NCI-H82 (cell line): Measurements from ENCODE around the gene ZNF316.
"Not testable (repeated sequence)": the region's sequence is repeated elsewhere in the genome, so short reads cannot be mapped to it uniquely, and the experiment has no call there.

Source experiments
- DNase-seq: peaks from one replicate; lab custom pipeline; 2025; lab: John Stamatoyannopoulos, UW

Gene ZNF316

DNA sequence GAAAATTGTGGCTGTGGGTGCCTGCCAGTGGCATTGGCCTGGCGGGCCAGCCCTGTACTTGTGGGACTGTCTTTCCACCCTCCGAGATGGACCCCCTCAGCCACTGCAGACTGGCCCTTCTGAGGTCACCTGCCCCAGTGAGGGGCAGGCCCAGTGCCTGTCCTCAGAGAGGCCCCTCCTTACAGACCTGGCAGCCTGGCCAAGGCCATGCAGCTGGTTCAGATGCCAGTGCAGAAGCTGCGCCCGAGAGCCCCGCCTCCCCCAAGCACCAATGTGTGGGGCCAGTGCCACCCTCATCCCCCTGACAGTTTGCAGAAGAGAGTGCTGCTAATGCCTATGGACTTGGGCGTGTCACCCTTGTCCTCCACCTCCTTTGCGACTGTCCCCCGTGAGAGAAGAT lies 10.0 kb downstream of the ZNF316 start:
- no peak for DNase-seq

DNA sequence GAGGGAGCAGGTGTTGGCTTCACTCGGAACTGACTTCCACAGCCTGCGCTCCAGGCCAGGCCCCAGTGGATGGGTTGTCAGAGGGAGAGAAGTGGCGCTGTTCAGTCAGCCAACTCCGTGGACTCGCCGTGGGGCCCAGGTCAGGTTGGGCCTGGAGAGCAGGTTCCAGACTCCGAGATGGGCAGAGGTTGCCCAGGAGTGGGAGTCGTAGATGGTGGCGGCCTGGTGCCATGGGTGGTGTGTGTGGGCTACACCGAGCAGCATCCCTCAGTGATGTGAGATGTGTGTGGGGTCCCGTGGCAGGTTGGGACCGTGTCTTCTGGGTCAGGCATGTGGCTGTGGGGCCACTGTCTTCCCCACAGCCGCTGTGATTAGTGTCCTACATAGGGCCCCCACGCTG lies 10.4 kb downstream of the ZNF316 start:
- no peak for DNase-seq

- no peak for DNase-seq
These were observed 11.1 kb downstream of the ZNF316 start for GRCh38 chr7:6648066-6648814.

- no peak for DNase-seq
These were observed 11.6 kb downstream of the ZNF316 start for GRCh38 chr7:6648815-6649104.

DNA sequence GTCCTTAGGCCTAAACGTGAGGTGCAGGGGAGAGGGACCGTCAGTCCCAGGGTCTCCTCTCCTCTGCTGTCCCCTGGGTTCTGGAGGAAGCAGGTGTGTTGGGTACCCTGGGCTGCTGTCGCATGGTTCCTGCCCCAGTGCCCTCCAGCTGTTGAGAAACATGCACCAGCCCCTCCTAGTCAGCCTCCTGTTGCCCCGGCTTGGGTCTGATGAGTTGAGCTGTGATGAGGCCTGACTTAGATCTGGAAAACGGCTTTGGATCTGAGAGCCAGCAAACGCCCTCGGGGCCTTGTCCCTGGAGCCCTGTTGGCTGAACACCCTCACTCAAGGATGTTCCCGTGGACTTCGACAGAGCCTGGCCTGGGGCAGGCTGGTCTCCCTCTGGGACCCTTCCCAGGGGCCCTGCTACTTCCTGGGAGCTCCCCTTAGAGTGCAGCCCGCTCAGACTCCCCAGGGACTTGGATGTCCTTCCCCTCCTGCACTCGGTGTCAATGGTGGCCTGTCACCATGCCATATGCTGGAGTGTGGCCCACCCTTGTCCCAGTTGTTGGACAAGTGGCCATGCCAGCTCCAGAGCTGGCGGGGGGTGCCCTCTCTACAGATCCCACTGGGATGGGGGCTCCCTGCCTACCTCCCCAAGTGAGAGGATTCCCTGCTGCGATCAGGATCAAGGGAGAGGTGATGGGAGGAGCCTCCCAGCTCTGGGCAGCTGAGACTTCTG lies 12.3 kb downstream of the ZNF316 start:
- DNase-seq: no peak

DNA sequence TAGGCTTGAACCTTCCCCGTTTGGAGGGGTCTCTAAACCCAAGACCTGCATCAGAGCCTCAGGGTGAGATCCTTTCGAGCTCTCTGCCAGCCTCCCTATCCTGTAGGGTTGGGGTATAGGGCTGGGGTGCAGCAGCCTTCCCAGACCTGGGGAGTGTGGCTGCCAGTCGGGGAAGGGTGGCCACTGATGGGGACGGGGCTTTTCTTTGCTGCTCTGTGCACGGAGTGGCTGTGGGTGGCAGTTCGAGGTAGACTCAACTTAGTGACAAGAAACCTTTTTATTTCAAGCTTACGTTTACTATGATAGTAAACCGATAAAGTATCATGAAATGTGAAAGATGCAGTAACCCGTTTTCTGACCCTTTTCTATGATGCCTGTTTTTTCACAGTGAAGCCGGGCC lies 13.0 kb downstream of the ZNF316 start:
- no peak for DNase-seq

DNA sequence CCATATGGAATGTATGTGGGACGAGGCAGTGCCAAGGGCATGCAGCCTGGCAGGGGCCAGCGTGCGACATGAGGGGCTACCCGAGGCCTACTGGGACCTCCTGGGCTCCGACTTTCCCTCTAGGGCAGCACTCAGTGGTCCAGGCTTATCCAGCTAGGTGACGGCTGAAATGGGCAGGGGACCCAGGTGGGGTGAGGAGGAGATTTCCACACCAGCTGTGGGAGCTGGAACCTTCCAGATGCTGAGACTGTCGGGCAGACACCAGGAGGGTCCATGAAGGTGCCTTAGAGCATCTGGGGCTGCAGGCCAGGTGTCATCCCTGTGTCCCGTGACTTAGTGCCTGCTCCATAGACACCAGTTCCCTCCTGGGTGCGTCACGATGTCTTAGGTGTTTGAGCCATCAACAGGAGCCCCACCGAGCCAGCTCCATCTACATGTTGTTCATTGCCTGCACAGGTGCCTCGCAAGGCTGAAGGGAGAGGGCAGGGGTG lies 13.4 kb downstream of the ZNF316 start:
- no peak for DNase-seq

GRCh38 chr7:6651851-6652445 lies 14.8 kb downstream of the ZNF316 start:
- no peak for DNase-seq

DNA sequence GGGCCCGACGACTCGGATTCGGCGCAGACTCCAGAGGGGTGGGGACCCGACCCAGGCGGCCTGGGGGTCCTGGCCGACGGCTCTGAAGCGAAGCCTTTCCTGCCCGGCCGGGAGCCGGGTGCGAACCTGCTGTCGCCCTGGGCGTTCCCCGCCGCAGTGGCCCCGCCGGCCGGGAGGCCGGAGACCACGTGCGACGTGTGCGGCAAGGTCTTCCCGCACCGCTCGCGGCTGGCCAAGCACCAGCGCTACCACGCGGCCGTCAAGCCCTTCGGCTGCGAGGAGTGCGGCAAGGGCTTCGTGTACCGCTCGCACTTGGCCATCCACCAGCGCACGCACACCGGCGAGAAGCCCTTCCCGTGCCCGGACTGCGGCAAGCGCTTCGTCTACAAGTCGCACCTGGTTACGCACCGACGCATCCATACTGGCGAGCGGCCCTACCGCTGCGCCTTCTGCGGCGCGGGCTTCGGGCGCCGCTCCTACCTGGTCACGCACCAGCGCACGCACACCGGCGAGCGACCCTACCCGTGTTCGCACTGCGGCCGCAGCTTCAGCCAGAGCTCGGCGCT lies 15.4 kb downstream of the ZNF316 start:
- DNase-seq: no peak

DNA sequence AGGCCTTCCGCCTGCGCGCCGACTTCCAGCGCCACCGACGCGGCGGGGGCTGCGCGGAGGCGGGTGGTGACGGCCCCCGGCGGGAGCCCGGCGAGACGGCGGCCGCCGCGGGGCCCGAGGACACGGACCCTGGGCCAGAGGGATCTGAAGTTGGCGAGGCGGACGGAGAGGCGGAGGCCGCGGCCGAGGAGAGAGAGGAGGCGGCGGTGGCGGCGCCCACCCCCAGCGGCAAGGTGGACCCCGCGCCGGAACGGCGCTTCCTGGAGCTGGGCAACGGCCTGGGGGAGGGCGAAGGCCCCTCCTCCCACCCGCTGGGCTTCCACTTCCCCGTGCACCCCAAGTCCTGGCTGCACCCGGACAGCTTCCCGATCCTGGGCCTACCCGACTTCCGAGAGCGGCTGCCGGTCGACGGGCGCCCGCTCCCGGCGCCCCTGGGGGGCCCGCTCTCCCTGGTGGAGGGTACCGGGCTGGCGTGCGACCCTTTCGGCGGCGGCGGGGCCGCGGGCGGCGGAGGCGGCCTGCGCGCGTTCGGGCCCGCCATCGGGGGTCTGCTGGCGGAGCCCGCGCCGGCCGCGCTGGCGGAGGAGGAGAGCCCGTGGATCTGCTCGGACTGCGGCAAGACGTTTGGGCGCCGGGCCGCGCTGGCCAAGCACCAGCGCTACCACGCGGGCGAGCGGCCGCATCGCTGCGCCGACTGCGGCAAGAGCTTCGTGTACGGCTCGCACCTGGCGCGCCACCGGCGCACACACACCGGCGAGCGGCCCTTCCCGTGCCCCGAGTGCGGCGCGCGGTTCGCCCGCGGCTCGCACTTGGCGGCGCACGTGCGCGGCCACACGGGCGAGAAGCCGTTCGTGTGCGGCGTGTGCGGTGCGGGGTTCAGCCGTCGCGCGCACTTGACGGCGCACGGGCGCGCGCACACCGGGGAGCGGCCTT lies 16.2 kb downstream of the ZNF316 start:
- no peak for DNase-seq

DNA sequence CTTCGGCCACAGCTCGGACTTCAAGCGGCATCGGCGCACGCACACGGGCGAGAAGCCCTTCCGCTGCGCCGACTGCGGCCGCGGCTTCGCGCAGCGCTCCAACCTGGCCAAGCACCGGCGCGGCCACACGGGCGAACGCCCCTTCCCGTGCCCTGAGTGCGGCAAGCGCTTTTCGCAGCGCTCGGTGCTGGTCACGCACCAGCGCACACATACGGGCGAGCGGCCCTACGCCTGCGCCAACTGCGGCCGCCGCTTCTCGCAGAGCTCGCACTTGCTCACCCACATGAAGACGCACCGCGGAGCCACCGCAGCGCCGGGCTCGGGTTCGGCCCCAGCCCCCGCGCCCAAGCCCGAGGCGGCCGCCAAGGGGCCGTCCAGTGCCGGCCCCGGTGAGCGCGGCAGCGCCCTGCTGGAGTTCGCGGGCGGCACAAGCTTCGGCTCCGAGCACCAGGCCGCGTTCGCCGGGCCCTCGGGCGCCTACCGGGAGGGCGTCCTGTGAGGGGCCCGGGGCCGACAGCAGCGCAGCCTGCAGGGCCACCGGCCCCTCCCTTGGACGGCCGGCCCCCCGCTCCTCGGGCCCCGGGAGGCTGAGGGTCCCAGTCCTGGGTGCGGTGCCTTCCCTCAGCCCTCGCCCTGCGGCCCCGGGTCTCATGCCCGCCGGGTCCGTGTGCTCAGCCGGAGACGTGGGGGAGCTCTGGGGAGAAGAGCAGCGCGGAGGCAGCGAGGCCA lies 17.2 kb downstream of the ZNF316 start:
- no peak for DNase-seq

DNA sequence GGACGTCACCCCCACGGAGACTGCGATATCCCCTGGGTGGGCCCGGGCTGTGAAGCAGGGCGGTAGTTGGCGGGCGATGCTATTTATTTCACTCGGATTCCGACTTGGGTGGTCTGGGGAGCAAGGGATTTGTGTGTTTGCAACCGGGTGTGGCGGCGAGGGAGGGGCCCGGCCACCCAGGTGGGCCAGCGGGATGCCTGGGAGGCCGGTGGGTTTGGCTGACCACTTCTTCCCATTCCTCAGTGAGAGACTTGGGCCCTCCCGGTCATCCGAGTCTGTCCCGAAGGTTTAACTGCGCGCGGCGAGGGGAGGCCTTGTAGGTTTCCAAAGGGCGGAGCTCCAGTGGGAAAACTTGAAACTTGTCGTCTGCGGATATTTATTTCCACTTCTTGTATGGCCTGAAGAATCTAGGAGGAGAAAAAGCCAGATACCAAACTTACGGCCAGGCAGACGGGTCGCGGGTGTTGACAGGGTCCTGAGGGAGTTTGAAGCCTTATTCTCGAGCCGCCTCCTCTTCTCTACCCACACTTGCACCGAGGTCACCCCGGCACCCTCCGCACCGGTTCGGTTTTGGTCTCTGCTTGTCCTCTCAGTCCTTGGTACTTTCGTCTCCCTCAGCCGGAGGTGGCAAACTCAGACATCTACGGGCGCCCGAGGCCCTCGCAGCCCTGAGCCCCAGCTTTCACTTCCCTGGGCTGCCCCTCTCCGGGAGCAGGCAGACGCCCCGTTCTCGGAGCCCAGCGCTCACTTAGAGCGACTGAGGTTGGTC lies 17.9 kb downstream of the ZNF316 start:
- no peak for DNase-seq

DNA sequence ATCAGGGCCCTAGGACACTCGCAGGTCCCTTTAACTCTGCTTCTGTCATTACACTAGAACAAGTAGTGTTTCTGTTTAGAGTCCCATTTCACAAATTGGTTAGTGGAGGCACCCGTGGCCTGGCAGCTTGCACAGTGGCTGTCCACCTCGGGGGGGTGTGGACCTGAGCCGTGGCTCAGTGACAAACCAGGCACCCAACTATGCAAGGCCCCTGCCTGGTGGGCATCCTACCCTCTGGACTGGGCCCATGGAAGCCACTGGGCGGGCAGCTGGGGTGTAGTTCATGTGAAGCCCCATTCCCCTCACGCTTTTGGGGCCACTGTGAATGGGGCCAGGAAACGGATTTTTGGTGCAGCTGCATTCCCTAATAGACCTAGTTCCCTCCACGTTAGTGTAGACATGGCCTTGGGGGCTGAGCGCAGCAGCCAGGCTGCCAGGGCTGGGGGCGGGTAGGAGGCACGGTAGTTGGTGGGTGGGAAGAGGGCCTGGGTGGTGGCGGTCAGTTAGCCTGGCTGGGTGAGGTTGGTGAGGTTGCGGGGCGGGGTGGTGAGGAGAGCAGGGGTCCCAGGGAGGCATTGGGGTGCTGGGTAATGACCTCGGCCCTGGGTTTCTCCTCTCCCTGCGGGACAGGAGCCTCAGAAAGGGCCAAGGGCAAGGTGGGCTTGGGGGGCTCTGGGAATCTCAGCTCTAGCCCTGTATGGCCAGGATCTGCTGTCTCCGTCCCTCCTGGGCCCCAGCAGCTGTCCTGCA lies 18.7 kb downstream of the ZNF316 start:
- no peak for DNase-seq

- DNase-seq: no peak
These were observed 19.3 kb downstream of the ZNF316 start for GRCh38 chr7:6656413-6656812.

DNA sequence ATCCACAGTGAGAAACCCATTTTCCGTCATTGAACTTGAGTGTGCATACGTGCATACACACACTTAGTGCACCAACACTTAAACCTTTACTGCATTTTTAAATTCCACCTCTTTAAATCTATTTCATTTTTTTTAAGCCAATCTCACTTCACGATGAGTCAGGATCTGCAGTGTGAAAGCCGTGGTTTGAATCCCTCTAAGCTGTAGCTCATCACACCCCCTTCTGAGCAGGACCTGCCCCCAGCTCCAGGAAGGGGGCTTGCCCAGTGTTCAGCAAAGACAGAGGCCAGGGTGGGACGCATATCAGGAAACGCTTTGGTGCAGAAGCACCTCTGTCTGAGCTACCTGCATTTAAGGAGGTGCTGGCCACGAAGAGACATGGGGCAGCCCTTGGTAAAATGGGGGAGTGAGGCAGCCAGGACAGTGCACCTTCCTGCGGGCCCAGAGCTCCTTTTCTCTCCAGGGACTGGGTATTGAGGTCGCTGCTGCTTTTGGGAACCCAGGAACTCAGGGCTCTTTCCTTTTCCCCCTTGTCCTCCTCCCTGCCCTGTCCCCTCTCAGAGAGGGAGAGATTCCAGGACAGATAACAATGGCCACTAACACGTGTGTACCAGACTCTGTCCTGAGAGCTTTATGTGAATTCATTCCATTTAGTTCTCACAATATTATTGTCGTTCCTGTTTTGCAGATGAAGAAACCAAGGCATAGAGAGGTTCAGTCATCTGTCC lies 21.7 kb downstream of the ZNF316 start:
- DNase-seq: peak; percentile 26

DNA sequence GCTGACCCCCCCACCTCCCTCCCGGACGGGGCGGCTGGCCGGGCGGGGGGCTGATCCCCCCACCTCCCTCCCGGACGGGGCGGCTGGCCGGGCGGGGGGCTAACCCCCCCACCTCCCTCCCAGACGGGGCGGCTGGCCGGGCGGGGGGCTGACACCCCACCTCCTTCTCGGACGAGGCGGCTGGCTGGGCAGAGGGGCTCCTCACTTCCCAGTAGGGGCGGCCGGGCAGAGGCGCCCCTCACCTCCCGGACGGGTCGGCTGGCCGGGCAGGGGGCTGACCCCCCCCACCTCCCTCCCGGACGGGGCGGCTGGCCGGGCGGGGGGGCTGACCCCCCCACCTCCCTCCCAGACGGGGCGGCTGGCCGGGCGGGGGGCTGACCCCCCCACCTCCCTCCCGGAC lies 33.7 kb downstream of the ZNF316 start:
- not testable (repeated sequence) for DNase-seq

DNA sequence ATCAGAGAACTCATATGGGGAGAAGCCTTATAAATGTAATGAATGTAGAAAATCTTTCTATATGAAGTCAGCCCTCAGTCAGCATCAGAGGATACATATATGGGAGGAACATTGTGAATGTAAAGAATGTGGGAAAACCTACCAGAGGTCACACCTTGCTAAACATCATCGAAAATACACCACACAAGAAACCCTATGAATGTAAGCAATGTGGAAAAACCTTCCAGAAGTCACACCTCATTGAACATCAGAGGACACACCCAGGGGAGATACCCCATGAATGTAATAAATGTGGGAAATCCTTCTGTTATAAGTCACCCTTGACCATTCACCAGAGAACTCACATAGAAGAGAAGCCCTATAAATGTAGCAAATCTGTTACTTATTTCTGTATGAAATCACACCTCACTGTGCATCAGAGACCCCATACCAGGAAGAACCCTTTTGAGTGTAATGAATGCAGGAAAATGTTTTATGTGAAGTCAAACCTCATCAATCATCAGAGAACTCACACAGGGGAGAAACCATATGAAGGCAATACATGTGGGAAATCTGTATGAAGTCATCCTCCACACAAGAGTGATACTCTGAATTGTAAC lies 38.8 kb downstream of the ZNF316 start:
- DNase-seq: no peak

GRCh38 chr7:6680146-6680545 lies 43.0 kb downstream of the ZNF316 start:
- DNase-seq: no peak

GRCh38 chr7:6691103-6691502 lies 54.0 kb downstream of the ZNF316 start:
- no peak for DNase-seq
